Retinal pigment epithelial cell (primary cell): ENCODE results near the gene UBASH3A.

ENCODE experiments used
- DNase-seq: peaks from one replicate; pipeline ENCODE4 v3.0.0-alpha.2; 2010; ENCODE audit warnings: low read depth
- H3K4me3 ChIP-seq: 2 replicates; pipeline ENCODE4 v1.5.1; 2011; ENCODE audit warnings: mild to moderate bottlenecking, low read length, control low read depth, moderate library complexity
- CTCF ChIP-seq: conservative IDR thresholded peaks from 2 replicates; pipeline ENCODE4 v1.5.1; 2011; ENCODE audit warnings: low read depth, low read length, control low read depth, inconsistent platforms

Gene UBASH3A

DNA sequence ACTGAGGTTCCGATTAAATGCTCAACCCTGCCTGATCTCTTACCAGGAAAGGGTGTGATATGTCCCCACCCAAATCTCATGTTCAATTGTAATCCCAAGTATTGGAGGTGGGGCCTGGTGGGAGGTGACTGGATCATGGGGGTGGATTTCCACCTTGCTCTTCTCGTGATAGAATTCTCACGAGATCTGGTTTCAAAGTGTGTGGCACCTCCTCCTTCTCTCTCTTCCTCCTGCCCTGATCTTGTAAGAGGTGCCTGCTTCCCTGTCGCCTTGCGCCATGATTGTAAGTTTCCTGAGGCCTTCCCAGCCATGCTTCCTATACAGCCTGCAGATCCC is 57.5 kb downstream of the UBASH3A start:
- no peak for DNase-seq
- no peak overlapping the region for H3K4me3 ChIP-seq
- TF ChIP-seq CTCF, result no peak

GRCh38 chr21:42461881-42462877 is 58.5 kb downstream of the UBASH3A start:
- DNase-seq, result no peak
- H3K4me3 ChIP-seq, result no peak overlapping the region
- TF ChIP-seq CTCF, result no peak

GRCh38 chr21:42463861-42464515 is 60.3 kb downstream of the UBASH3A start:
- DNase-seq, result no peak
- TF ChIP-seq CTCF, result no peak

GRCh38 chr21:42465008-42465802 is 61.5 kb downstream of the UBASH3A start:
- no peak for TF ChIP-seq CTCF
- DNase-seq, result no peak
- no peak overlapping the region for H3K4me3 ChIP-seq

More at GRCh38 chr21:42463861-42464515, 60.3 kb downstream of the UBASH3A start:
- no peak overlapping the region for H3K4me3 ChIP-seq

DNA sequence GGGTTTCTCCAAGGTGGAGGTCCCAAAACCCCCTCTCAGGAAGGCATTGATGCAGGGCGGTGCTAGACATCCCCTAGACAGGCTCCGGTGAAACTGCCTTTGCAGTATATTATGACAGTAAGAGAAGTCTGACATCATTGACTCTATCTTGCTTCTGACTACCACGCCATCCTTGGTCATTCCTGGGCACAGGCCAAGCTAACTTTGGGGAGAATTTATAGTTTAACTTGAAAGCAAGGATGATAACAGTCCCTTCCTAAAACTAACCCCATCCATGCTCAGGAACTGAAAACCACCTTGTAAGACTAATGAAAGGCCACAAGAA is 62.1 kb downstream of the UBASH3A start:
- no peak overlapping the region for H3K4me3 ChIP-seq
- DNase-seq, result no peak
- TF ChIP-seq CTCF, result no peak

GRCh38 chr21:42466700-42467099 is 63.0 kb downstream of the UBASH3A start:
- no peak for DNase-seq
- no peak overlapping the region for H3K4me3 ChIP-seq
- no peak for TF ChIP-seq CTCF
